HG03139 (cell line): ENCODE measurements around the gene LRRC71.

Experiments
- ATAC-seq: cut with Tn5 transposase; IDR thresholded peaks from one replicate; pipeline ENCODE4 v1.9.1; 2021; ENCODE audit not compliant: unreplicated experiment

The LRRC71 gene

DNA sequence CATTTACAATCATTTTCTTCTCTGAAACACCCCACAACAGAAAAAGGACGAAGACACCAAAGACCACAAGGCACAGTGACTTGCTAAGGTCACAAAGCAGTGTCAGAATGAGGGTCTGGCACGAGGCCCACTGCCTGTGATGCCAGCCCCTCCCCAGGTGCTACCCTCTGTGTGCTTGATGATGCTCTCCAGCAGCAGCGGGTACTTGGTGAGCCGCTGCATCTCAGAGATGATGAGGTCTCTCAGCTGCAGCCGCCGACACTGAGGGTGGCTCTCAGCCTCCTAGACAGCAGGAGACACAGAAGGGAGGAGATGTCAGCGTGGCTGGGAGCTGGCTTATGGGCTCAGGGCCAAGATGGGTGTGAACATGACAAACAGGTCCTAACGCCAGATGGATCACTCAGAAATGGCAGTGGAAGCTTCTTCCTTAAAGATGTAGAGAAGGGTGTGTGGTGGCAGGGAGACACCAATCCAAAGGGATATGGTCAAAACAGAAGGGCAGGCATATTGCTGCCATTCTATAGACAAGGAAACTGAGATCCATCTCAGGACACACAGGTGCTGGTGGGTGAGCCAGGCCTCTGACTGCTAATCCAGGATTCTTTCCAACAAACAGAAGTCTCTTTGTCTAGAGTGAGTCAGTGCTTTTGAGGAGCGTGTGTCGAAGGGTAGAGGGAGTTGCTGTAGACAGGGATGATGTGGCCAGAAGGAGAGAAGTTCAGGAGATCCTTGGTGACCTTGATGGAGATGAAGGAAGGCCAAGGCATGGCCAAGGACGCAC, 25.6 kb downstream of the LRRC71 start:
- ATAC-seq, result no peak

DNA sequence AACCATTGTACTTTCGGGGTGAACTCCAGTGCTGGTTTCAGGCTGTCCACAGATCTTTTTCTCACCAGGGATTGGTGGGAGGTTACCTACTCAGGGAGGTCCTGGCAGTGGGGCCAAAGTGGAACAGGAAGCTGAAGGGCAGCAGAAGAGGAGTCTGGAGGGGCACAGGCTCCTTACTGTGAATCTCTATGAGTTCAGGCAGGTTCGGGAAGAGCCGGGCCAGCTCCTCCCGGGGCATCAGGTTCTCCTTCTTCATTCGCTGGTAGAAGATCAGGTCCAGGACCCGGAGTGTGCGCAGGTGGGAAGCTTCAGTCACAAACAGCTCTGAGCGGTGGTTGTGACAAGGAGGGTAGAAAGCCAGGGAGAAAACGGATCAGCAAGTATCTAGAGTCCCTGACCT, 26.7 kb downstream of the LRRC71 start:
- ATAC-seq, result no peak

DNA sequence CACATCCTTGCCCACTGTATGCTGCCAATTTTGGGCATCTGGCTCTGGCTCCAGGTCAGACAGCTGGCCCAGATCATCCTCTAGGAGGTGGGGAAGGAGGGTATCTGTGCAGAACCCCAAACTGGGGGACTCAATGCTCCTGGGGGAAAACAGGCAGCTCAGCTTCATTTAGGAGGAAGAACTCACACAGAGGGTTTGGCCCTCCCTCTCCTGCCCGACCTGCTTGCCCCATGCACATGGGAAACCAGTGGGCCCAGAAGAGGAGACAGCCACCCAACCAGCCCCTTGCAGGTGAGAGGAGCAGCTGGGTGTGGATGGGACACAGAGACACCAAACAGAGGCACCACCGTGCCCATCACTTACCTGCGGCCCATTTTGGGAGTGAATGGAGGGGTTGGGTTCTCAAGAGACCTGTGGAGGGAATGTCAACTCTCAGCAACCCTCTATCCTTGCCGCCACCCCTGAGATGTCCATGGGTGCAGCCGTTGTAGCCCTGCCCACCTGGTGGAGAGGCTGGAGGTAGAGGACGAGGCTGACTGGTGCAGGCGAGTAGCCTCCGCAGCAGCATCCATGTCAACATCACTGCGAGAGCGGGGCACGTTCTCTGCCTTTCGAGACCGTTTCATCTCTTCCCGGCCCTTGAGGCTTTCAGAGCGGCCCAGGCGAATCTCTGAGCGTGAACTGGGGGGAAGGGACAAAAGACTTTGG, 27.5 kb downstream of the LRRC71 start:
- ATAC-seq, result no peak

DNA sequence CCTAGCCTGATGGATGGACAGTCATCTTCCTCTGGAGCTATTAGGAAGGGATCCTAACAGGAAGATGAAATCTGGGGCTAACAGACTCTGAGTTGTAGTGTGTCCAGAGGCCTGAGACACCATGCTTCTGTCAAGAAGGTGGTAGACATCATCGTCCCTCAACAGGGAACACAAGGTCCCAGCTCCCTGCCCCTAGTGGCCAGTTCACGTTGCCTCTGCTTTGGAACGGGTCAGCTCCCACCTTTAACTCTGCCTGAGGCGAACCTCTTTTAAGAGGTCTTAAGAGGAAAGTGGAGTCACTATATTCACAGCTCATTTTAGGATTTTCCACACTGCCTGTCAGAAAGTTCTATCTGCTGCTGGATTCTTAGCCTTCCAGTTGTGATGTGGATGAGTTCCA, 28.3 kb downstream of the LRRC71 start:
- no peak for ATAC-seq

- no peak for ATAC-seq
Observed at GRCh38 chr1:156949127-156949526, 28.7 kb downstream of the LRRC71 start.

DNA sequence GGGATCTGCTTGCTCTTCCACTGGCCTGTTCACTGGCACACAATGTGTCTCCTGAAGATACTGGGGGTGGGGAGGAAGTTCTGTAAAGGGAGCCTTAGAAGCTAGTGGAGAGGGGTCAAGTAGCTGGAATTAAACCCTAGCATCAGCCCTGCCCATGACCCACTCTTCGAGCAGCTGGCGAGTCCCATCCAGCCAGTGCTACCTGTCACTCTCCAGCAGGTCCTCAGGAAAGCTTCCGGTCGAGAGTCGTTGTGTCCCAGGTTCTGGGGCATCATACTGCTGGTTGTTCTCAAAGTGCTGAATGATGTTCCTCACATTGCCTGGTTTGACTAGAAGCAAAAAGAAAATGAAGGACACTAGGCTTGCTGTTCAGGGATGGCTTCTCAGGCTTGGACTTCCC, 30.9 kb downstream of the LRRC71 start:
- ATAC-seq, result no peak

DNA sequence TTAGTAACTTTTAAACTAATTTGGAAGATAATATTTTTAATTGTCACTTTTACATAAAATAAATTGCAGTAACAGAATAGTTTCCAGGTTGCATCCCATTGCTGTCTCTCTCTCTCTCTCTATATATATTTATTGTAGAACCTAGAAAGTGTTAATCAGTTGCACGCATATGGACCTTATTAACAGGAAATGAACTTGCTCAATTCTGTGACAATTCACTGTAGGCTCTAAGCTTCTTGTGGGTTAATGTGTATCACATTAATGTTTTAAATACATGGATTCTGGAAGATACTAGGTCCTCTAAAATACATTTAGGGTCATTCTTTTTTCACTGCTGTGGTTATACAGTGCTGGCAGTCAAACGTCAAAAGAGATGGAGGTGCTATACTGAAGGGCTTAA, 33.1 kb downstream of the LRRC71 start:
- no peak for ATAC-seq

GRCh38 chr1:156956333-156956732, 35.9 kb downstream of the LRRC71 start:
- no peak for ATAC-seq

DNA sequence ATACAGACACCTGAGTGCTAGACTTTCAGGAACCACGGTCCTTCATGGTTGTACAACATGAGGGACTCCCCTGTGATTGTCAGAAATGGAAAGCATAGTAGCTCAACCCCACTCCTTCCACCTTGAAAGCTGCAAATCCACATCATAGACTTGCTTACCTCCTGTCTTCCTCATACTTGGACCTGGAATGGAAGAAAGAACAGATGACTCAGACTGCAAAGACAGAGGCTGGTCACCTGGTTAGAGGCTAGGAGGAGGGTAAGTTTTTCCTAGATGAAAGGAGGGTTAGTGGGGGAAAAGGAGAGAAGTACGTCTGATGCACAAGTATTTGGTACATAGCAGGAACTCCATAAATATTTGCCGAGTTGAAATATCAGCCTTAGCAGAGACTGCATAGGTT, 37.2 kb downstream of the LRRC71 start:
- ATAC-seq, result no peak

DNA sequence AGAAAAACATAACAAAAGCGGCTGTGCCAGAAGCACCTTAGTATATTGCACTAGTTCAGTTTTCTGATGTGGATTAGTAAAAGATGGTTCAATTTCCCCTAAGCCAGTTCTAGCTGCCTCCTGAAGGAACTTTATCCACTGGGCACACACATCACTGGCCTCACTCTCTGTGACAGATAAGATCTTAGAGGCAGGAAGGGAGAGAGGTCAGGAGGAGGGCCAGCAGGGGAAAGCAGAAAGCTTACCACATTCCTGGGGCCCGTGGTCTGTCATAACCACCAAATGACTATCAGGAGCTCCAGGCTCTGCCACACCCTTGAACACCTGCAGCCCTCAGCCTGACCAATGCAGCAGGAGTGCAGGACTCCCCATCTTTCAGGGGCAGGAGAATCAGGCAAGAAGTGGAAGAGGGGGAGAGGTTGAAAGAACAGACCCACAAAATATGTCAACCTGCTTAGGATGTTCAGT, 37.8 kb downstream of the LRRC71 start:
- no peak for ATAC-seq

DNA sequence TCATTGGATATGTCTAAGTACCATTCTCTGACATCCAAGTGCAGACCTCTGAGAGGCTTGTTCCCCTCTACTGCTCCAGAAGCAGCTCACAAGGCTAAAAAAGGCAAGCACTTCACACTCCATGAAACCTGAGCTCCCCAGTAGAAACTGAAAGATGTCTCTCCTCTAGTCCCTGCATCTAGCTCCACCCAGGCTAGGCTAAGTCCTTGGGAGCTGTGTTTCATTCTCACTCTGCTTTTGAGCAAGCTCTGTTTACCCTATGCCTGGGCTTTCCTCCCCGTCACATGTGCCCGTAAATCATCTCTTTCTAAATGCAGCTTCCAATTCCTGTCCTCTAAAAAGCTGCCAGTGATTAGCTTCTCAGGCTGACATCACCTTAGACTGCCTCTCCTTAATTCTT, 39.0 kb downstream of the LRRC71 start:
- no peak for ATAC-seq

DNA sequence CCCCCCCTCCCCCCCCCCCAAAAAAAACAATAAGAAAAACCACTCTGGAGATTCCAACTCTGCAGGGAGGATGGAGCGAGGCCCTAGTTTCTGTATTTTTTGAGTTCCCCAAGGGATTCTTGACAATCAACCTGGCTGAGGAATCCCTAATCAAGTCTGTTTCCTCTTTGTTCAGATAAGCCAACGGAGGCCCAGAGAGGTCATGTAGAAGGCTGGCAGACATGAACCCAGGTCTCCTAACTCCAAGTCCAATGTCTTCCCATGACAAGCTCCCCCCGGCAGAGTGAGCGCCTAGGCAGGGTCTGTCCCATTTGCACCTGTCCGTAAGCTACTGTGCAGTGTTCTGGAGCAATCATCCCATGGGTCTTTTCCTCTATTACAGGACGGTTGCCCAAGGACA, 39.5 kb downstream of the LRRC71 start:
- ATAC-seq, result no peak

- no peak for ATAC-seq
Observed at GRCh38 chr1:156961709-156962108, 41.3 kb downstream of the LRRC71 start.

- no peak for ATAC-seq
Observed at GRCh38 chr1:156963621-156964020, 43.2 kb downstream of the LRRC71 start.

DNA sequence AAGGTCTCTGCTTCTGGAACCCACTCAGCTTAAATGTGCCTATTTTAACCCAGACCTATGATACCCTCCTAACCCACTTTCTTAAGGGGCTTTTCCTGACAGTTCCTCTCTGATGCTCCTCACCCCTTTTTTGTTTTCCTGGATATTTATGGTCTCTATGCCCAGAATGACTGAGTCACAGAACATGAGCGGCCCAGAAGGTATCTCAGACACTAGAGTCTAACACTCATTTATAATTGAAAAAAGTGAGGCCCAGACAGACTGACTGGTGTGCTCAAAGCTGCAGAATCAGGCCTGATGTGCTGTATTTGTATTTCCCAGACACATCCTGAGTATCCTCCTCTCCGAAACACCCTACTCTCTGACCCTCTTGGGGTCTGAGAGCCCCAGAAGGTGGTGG, 44.0 kb downstream of the LRRC71 start:
- ATAC-seq, result no peak

GRCh38 chr1:156969496-156969895, 49.1 kb downstream of the LRRC71 start:
- no peak for ATAC-seq

- ATAC-seq, result no peak
Observed at GRCh38 chr1:156970017-156970416, 49.6 kb downstream of the LRRC71 start.

DNA sequence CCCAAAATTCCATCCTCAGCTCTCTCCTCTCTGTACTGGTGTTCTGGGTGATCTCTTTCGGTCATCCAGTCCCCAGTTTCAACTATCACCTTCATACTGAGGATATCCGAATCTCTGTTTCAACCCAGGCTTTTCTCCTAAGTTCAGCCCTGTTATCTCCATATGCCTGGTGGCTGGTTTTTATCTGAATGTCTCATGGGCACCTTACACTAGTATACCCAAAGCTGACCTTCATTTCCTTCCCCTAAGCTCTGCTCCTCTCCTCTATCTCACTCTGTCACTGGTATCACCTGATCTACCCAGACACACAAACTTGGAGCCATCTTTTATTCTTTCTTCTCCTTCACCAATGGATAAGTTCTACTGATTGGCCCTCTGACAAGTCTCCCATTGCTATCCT, 53.0 kb downstream of the LRRC71 start:
- ATAC-seq, result no peak

DNA sequence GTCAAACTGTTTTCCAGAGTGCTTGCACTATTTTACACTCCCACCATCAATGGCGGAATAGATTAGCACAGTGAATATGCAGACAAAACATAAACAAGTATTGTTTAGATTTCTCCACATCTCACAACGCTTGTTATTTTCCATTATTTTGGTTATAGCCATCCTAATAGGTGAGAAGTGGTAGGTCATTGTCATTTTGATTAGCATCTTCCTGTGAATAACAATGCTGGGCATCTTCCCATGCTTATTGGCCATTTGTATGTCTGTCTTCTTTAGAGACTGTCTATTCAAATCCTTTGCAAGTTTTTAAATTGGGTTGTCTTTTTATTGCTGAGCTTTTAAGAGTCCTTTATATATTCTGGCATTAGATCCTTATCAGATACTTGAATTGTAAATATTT, 54.7 kb downstream of the LRRC71 start:
- ATAC-seq, result no peak

DNA sequence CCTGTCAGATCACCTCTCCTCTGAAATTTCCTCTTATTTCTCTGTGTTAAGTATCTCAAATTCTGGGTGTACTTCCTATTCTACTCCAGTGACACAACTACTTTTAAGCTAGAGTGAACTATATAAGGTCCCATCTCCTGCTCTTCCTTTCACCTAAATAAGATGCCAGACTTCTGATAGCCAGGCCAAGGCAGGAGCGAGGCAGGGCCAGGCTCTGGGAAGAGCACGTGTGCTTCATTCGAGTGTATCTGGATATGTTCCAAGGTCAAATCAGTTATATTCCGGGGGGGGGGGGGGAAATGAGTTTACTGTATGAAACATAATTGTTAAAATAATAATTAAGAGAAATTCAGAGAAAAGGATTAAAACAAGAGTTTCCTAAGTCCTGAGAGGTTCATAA, 60.1 kb downstream of the LRRC71 start:
- no peak for ATAC-seq
